Endothelial cell of umbilical vein (primary cell): ENCODE measurements around the gene SEC22C.

Experiments
- EZH2 ChIP-seq: IDR thresholded peaks from 2 replicates; pipeline ENCODE4 v1.6.1; 2012; ENCODE audit warnings: borderline replicate concordance, low read depth, mild to moderate bottlenecking, moderate library complexity, low read length, inconsistent platforms; ENCODE audit not compliant: severe bottlenecking
- POLR2A ChIP-seq: IDR thresholded peaks from 2 replicates; pipeline ENCODE4 v1.6.1; 2012; ENCODE audit warnings: low read depth, mild to moderate bottlenecking, control low read depth, low read length
- POLR2AphosphoS5 ChIP-seq: IDR thresholded peaks from 2 replicates; pipeline ENCODE4 v1.6.1; 2012; ENCODE audit warnings: low read depth, mild to moderate bottlenecking, control low read depth, low read length, moderate library complexity; ENCODE audit not compliant: insufficient read depth
- TF ChIP-seq, protein P1 (sequence below), 2 donors: IDR thresholded peaks; 1 replicate in 1 of 2; 2 replicates in 1 of 2; pipeline ENCODE4 v1.5.1; 2011; ENCODE audit warnings: low read length in 2 of 2, mild to moderate bottlenecking in 2 of 2, moderate library complexity in 2 of 2, control low read depth in 1 of 2, inconsistent platforms in 1 of 2, low read depth in 1 of 2; ENCODE audit not compliant: insufficient read depth in 1 of 2; ENCODE audit errors: extremely low read depth in 1 of 2

DNA sequence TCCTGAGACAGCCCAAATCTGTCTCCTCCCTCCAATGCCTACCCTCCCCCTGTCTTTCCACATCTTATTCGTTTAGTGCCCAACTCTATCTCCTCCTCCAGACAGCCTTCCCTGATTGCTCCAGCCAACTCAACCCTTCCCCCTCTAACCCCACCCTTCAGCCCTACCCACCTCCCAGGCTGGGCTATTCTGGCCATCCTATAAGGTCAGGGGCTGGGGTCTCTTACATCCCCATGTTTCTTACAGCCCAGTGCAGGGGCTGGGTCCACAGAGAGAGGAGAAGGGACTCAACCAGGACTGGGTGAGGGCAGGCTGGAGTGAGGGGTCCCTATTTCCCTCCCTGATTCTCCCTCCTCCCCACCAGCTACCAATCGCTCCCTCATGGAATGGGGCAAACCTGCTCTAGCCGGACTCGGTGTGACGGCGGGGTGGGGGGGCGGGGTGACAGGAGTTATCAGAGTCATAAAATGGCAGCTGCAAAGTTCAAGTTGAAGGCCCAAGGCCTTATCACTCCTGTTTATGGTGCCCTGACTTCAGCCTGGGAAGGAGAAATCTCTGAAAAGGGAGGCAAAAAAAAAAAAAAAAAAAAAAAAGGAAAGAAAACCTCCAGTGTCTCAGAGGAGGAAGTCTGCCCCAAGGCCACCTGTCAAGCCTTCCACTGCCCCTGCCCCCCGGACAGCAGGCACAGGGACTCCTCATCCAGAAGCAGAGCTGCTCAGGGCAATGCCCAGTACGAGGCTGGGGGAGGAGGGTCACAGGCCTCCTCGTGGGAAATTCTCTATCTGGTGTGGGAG lies 77.2 kb downstream of the SEC22C start:
- no peak for TF ChIP-seq POLR2AphosphoS5
- TF ChIP-seq, protein P1, sequence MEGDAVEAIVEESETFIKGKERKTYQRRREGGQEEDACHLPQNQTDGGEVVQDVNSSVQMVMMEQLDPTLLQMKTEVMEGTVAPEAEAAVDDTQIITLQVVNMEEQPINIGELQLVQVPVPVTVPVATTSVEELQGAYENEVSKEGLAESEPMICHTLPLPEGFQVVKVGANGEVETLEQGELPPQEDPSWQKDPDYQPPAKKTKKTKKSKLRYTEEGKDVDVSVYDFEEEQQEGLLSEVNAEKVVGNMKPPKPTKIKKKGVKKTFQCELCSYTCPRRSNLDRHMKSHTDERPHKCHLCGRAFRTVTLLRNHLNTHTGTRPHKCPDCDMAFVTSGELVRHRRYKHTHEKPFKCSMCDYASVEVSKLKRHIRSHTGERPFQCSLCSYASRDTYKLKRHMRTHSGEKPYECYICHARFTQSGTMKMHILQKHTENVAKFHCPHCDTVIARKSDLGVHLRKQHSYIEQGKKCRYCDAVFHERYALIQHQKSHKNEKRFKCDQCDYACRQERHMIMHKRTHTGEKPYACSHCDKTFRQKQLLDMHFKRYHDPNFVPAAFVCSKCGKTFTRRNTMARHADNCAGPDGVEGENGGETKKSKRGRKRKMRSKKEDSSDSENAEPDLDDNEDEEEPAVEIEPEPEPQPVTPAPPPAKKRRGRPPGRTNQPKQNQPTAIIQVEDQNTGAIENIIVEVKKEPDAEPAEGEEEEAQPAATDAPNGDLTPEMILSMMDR (IDR thresholded peaks at IDR 0.05; ENCODE audit: extremely low read depth in 1 of 2, insufficient read depth in 1 of 2, low read depth in 1 of 2, low read length in 2 of 2): no peak
- TF ChIP-seq POLR2A: no peak
- no peak for TF ChIP-seq EZH2
